Stimulated activated CD4-positive, alpha-beta T cell treated with anti-CD3 and anti-CD28 coated beads, TNF-alpha, amount 100 ng/mL, for 4 hours (primary cell): ENCODE data around the gene NXPH2.

Source experiments
- DNase-seq, 3 experiments: peaks; one replicate each; pipeline ENCODE4 v3.0.0-alpha.2; 2020; ENCODE audit warnings: low read depth in 3 of 3

The NXPH2 gene

DNA sequence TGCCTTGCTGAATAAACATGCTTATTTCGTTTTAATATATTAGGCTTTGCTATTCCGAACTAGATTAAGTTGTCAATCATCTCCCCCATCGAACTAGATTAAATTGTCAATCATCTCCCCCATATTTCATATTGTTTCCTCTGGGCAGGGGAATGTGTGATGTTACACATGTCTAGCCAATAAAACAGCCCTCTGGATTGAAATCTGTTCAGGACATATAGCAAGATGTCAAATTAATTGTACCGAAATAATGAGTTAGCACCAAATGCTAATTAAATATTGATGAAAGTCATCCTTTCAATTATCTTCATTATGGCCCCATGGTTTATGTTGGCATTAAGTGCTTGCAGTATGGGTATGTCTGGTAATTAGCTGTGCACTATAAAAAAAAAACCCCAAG is 143.1 kb downstream of the NXPH2 start:
- DNase-seq = no peak

DNA sequence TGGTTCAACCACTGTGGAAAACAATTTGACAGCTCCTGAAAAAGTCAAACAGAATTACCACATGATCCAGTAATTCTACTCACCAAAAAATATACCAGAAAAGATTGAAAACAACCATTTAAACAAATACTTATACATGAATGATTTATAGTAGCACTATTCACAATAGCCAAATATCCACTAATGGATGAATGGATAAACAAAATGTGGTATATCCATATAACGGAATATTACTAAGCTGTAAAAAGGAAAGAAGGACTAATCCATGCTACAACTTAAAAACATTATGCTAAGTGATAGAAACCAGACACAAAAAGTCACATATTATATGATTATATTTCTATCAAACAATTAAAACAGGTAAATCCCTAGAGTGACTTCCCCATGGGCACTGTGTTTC is 147.1 kb downstream of the NXPH2 start:
- no peak for DNase-seq

DNA sequence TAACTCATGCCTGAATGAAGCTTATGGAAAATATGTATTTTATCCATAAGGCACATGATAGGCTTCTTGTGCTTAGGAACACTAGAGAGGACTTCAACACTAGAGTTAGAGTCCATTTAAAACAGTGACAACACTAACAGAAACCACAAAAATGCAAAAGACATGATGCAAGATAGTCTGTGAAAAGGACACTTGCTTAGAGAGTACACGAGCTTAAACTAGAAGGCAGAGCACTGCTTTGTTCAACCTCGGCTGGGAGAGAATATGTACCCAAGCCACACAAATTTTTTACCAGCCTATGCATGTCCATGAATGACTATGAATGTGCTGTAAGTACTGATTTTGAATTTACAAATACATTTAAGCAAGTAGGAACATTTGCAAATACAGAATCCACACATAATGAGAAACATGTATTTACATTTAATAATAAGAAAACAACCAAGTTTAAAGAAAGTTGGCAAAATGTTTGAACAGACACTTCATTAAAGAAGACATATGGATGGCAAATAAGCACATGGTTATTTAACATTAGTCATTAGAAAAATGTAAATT is 148.0 kb downstream of the NXPH2 start:
- no peak for DNase-seq

DNA sequence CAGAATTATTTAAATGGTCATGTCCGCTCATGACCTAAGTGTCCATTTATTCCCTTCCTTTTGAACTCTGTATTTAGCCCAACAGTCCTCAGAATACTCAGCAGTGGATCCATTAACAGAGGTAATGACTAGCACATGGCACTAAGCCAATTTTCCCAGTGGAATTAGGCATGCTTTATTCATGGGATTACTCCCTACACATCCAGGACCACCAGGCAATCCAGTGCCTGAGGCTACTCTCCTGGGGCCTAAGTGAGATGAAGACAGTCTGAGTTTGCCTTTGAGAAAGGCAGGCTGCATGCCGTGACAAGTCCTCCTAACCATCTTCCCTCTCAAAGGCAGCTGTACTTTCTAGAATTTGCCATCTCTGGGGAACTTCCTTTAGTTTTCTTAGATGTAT is 150.0 kb downstream of the NXPH2 start:
- no peak for DNase-seq

DNA sequence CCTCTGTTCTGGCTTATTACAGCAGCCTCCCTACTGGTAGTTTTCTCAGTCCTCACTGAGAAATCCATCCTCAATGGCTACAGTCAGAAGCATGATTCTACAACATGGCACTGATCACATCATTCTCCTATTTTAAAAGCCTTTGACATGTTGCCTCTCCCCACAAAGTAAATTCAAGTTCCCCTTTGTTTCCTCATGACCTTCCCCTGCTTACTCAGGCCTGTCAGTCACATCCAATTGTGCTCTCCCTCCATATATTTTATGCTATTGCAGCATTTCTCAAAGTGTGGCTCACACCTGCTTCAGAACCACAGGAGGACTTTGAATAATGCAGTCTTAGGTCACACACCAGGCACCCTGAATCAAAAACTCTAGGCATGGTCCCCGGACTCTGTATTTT is 154.0 kb downstream of the NXPH2 start:
- no peak for DNase-seq

DNA sequence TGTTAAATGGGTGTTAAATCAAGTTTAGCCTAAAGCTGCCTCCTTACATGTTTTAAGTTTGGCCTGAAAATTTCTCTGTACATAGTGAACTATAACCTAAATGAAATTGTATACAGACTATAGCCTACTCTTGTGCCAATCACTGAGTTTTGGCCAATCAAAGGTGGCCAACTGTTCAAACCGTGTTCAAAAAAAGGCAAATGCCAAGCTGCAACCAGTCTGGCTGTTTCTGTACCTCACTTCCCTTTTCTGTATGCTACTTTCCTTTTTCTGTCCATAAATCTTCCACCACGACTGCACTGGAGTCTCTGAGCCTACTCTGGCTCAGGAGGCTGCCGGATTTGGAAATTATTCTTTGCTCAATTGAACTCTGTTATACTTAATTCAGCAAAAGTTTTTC is 157.6 kb downstream of the NXPH2 start:
- no peak for DNase-seq

DNA sequence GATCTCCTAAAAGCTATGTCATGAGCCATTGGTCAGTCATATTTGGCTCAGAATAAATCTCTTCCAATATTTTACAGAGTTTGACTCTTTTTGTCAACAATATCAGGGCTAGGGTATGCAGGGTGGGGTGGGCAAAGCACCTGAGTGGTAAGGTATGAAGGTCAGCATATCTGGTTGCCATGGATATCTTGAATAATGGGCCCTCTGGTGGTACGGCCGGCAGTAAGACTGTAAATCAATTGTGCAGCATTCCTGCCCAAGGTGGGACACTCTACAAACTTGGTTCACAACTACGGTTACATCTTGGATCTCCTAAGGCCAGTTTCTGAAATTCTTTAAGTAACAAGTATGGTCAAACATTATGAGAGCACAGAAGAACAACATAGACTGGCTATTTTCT is 159.1 kb downstream of the NXPH2 start:
- no peak for DNase-seq

DNA sequence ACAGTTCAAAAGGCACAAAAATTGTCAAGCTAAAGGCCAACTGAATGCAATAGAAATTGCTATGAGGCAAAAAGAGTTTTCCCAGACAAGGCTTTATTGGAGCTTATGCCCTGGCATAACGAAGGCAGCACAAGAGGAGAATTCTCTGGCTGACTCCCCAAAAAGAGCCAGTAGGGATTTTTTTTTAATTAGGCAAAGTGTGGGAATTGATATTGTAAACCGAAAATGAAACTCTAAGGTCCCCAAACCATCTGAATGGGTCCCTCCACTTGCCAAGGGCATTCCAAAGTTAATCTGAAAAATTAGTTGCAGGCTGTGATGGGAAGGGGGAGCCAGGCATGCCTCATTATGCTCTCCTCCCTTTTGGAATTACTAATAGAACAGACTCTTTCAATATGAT is 159.8 kb downstream of the NXPH2 start:
- no peak for DNase-seq
